Caki2 (cell line): Measurements from ENCODE around the gene DUT. TPM values are rescaled to one million over a fixed set of nuclear protein-coding genes. Genes with fewer than 3 reads are reported as not detected.
"Not testable (repeated sequence)": the region's sequence is repeated elsewhere in the genome, so short reads cannot be mapped to it uniquely, and the experiment has no call there.

Source experiments
- DNase-seq: peaks from one replicate; pipeline ENCODE4 v3.0.0-alpha.2; 2015; ENCODE audit warnings: low read depth
- in situ Hi-C: cut with HindIII; loops from 2 replicates; pipeline ENCODE4 v1.10.0; 2016; ENCODE audit warnings: low sequenced_read_pairs, low pct_unique_long_range_greater_than_20kb, mixed read lengths
- total RNA-seq: library from RNA; depleted of rRNA; stranded (reverse); fragments of >200 nt; shearing (Covaris generic); gene quantifications from 2 replicates; pipeline ENCODE4 v1.2.3, GENCODE V29; 2014; ENCODE audit warnings: low replicate concordance

The DUT gene
- total RNA-seq, 1 experiment from 2014 or later, result 141 TPM

GRCh38 chr15:48323294-48323693 is 7.9 kb upstream of the DUT start:
- in situ Hi-C loops, result no loop called here
- no peak for DNase-seq

DNA sequence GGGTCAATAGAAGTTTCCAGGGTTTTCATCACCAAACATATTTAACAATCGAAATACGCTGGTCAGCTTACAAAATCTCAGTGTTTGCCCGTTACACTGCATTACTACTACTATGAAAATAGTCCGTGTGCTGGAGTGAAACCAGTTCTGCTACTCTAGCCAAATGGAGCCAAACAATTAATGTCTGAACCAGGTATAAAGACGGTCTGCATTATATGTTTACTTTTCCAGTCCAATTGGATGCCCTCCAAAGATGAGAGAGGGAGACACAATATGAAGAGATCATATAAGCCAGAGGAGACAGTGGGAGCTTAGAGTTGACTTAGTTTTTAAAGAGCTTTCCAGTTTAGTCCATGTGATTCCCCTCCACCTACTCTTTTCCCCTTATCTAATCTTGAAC is 6.3 kb upstream of the DUT start:
- DNase-seq, result no peak
- in situ Hi-C loops, result no loop called here

- DNase-seq, result no peak
- in situ Hi-C loops, result no loop called here
Measured at GRCh38 chr15:48325400-48325799, 5.8 kb upstream of the DUT start.

DNA sequence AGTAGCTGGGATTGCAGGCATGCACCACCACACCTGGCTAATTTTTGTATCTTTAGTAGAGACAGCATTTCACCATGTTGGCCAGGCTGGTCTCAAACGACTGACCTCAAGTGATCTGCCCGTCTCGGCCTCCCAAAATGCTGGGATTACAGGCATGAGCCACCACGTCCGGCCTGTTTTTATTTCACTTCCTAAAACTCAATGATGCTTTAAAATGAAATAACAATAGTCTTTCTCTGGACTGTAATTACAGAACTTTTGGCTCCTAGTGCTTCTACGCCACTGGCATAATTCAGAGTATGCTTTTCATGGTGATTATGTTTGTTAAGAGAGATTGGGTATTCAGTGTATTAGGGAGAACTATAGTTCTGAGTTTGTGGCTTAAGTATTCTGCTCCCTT is 5.0 kb upstream of the DUT start:
- DNase-seq, in situ Hi-C loops: not testable (repeated sequence)

- DNase-seq, result peak; percentile 14
- in situ Hi-C loops, result no loop called here
Measured at GRCh38 chr15:48330105-48330785, 984 bp upstream of the DUT start.

DNA sequence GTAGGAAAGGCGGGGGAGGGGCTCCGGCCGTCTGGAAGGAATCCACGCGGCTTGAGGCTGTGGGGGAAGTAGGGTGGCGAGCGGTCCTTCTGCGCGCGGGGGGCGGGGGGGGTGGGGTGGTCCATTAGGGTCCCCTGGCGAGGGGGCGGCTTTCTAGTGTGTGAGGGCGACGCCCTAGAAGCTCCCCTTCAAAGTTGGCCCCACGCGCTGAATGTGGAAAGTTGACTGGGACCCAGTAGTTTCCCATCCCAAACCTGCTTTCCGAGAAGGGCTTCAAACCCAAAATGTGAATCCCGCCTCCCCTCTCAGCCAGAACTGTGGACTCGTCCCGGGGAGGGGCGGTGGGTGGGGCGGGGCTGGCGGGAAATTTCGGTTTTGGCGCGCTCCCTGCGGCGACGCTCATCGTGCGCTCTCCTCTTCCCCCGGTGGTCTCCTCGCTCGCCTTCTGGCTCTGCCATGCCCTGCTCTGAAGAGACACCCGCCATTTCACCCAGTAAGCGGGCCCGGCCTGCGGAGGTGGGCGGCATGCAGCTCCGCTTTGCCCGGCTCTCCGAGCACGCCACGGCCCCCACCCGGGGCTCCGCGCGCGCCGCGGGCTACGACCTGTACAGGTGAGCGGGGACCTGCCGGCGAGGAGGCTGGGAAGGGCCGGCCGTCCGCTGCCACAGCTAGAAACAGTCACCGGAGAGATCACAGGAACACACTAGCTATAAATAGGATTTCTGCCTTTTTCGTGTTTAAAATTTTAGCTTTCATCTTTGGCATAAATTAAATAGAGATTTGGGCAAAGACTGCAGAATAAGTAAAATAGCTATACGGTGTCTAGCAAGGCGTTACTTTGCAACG is 790 bp downstream of the DUT start:
- peak; percentile 52 for DNase-seq
- in situ Hi-C loops, result no loop called here

GRCh38 chr15:48332642-48333034 is 1.4 kb downstream of the DUT start:
- no peak for DNase-seq
- in situ Hi-C loops, result no loop called here

GRCh38 chr15:48333540-48333939 is 2.3 kb downstream of the DUT start:
- no peak for DNase-seq
- in situ Hi-C loops, result no loop called here

DNA sequence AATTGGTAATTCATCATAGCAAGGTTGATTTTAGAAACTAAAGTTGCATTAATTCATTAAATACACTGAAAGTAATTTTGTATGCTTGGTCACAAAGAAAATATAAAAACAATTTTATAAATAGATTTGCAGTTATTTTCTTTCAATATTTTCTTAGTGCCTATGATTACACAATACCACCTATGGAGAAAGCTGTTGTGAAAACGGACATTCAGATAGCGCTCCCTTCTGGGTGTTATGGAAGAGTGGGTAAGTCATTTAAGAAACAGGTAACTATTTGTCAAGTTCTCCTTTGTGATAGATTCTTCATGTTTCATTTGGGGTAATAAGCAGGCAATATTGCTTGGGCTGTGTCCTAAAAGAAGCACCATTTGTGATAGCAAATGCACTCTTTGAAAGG is 3.0 kb downstream of the DUT start:
- in situ Hi-C loops, result no loop called here
- DNase-seq, result no peak

- in situ Hi-C loops, result no loop called here
- DNase-seq, result no peak
Measured at GRCh38 chr15:48336940-48337339, 5.7 kb downstream of the DUT start.

- no peak for DNase-seq
Measured at GRCh38 chr15:48337607-48338006, 6.4 kb downstream of the DUT start.

DNA sequence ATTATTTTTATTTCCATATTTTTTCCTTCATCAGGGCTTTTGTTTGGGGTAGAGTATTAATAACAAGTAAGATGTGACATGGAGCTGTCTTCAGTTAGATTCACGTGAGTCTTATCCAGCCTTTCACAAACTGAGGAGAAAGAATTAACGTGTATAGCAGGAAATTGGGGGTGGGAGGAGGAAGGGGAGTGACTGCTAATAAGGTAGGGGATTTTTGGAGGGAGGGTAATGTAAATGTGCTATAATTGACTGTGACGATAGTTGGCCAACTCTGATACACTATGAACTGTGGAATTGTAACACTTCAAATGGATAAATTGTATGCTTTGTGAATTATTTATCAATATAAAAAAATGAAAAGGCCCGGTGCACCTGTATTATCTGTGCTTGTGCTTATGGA is 8.9 kb downstream of the DUT start:
- in situ Hi-C loops, result no loop called here
- DNase-seq, result no peak

More at GRCh38 chr15:48337607-48338006, 6.4 kb downstream of the DUT start:
- in situ Hi-C loops, result no loop called here

- DNase-seq, result no peak
- in situ Hi-C loops, result no loop called here
Measured at GRCh38 chr15:48343865-48344264, 12.6 kb downstream of the DUT start.

DNA sequence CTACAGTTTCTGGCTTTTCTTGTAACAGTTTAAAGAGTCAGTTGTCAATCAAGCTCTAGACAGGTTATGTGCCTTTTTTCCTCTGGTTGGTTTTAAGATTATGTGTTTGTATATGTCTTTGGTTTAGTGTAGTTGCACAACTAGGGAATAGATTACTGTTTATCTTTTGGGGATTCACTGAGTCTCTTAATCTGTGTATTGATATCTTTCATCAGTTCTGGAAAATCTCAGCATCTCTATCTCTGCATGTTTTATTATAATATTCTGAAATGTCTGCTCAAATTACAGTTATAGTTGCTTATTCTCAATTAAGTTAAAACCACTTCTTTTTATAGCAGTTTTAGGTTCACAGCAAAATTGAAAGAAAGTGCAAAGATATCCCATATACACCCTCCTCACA is 14.3 kb downstream of the DUT start:
- no peak for DNase-seq
- in situ Hi-C loops, result no loop called here

DNA sequence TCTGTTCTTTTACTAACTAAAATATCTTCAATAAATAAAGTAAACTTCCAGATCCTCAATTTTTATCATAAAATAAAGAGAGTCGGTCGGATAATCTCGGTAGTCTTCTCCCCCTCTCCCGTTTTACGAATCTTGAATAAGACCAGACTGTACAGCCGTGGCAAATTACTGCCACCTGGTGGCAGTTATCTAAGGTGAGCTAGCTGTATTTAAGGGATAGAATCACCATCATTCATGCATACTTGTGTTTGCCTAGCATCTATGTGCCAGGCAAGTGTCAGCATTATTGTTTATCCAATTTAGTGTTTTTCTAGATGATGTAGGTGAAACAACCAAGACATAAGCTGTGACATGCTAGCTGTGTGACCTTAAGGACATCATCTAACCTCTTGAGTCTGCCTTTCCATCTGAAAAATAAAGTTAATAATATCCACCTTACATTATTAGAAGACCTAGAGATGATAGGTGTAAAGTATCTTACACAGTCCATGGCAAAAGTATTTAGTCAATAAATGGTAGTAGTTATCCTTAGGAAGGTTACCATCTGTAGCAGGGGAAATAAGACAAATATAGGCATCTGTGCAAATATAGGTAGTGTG is 21.3 kb downstream of the DUT start:
- in situ Hi-C loops, result no loop called here
- peak; percentile 51 for DNase-seq

DNA sequence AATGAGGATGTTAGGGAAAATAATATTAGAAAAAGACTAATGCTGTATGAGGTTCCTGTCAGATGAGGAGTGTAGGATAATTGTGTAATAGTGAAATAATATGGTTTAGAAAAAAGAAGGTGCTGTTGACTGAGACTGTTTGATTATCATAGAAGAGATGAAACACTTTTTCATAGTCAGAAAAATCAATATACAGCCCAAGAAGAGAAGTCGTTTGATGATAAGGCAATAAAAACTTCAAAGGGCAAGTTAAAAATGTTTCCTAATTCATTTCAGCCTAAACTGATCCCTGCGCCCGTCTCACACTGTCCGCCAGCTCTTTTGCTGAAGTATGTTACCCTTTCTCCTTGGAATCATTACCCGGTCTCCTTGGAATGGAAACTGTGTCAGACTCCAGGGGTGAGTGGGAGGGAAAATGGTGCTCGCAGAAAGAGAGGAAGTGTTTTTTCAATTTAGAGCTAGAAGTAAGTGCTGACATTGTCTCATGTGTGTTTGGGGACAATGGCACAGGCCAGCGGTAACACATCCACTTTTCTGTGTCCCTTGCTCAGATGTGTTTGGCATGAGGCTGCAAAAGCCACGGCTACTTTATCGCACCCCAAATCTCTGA is 23.6 kb downstream of the DUT start:
- DNase-seq, result no peak
- in situ Hi-C loops, result no loop called here

- DNase-seq, result no peak
- in situ Hi-C loops, result no loop called here
Measured at GRCh38 chr15:48355377-48355776, 24.1 kb downstream of the DUT start.

- peak; percentile 33 for DNase-seq
- in situ Hi-C loops, result no loop called here
Measured at GRCh38 chr15:48358229-48359152, 27.3 kb downstream of the DUT start.
